Keratinocyte (primary cell): ENCODE results near the gene CXCL12.

Source experiments
- EZH2 ChIP-seq: IDR thresholded peaks from one replicate; pipeline ENCODE4 v1.6.1; 2012; ENCODE audit warnings: inconsistent platforms, mild to moderate bottlenecking, low read length, moderate library complexity
- TF ChIP-seq, protein P1 (sequence below), 3 experiments: IDR thresholded peaks in 1 of 3; conservative IDR thresholded peaks in 1 of 3; optimal IDR thresholded peaks in 1 of 3; 2 replicates in 2 of 3; 3 replicates in 1 of 3; pipeline versions ENCODE3 to v1.5.1; 2011; ENCODE audit warnings: low read length in 3 of 3, mild to moderate bottlenecking in 3 of 3, moderate library complexity in 2 of 3, control low read depth in 1 of 3, inconsistent platforms in 1 of 3; ENCODE audit not compliant: insufficient read depth in 2 of 3; ENCODE audit errors: extremely low read depth in 1 of 3

DNA sequence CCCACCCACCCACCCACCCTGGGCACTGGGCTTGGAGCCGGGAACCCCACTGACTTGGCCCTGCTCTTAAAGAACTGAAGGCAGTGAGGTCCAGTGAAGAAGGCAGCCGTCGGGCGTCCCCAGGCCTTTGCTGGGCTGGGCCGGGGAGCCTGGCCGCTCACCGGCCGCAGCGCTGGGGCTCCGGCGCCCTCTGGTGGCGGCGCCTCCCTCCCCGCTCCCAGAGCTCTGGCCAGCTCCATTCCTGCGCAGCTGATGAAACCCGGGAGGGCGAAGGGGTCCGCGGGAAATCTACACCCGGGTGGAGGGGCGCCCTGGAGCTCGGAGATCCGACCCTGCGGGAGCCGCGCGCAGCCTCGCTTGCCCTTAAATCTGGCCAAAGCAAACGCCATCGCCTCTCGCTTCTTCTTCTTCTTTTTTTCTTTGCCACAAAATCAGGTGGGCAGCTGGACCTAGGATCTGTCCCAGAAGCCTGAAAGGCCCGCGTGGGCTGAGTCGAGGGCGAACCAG is 1.7 kb upstream of the CXCL12 start:
- TF ChIP-seq, protein P1, sequence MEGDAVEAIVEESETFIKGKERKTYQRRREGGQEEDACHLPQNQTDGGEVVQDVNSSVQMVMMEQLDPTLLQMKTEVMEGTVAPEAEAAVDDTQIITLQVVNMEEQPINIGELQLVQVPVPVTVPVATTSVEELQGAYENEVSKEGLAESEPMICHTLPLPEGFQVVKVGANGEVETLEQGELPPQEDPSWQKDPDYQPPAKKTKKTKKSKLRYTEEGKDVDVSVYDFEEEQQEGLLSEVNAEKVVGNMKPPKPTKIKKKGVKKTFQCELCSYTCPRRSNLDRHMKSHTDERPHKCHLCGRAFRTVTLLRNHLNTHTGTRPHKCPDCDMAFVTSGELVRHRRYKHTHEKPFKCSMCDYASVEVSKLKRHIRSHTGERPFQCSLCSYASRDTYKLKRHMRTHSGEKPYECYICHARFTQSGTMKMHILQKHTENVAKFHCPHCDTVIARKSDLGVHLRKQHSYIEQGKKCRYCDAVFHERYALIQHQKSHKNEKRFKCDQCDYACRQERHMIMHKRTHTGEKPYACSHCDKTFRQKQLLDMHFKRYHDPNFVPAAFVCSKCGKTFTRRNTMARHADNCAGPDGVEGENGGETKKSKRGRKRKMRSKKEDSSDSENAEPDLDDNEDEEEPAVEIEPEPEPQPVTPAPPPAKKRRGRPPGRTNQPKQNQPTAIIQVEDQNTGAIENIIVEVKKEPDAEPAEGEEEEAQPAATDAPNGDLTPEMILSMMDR (optimal IDR thresholded peaks at IDR 0.05 in 1 of 3, IDR thresholded peaks at IDR 0.05 in 1 of 3, conservative IDR thresholded peaks at IDR 0.05 in 1 of 3; ENCODE audit: extremely low read depth in 1 of 3, insufficient read depth in 2 of 3, low read length in 3 of 3), result peak; percentile 52 to 94 (median 76)
- TF ChIP-seq EZH2, result no peak
